Measurements from ENCODE around the gene DDRGK1.

Gene DDRGK1

GRCh38 chr20:3209257-3209945, 4.9 kb upstream of the DDRGK1 start, which contains the start of gene ITPA:
Gene ITPA, plus strand, starts transcription at chr20:3209498. Its CDS starts 54 bp downstream, at chr20:3209552.
- Histone ChIP-seq H3K18ac (ENCODE audit: low read depth in 1 of 2, low read length in 2 of 2) (peak within 1 kb of the TSS; percentile 90 to 92), H2BK12ac (ENCODE audit: low read length in 2 of 2) (peak within 1 kb of the TSS in 1 of 2 experiments; percentile 48), H4K91ac (ENCODE audit: low read length) (peak within 1 kb of the TSS; percentile 96), H4K8ac (ENCODE audit: low read length) (peak within 1 kb of the TSS; percentile 97), H3K4me1 (ENCODE audit: control insufficient read depth, insufficient read depth, low read depth, low read length) (peaks cover 11% of the 10 kb centered on the region), H3K4ac (ENCODE audit: low read depth in 1 of 2, low read length in 2 of 2) (peak within 1 kb of the TSS; percentile 90 to 99), H2BK120ac (ENCODE audit: low read depth, low read length) (peak within 1 kb of the TSS; percentile 100), H3K4me2 (ENCODE audit: low read length, poor library complexity, severe bottlenecking) (peak within 1 kb of the TSS; percentile 72), H3K79me1 (replicated peaks; ENCODE audit: low read length, poor library complexity, severe bottlenecking) (peaks cover 26% of the 10 kb centered on the region), H3K9me3 (ENCODE audit: control insufficient read depth, low read length) (no peaks in the 10 kb centered on the region), H3K27me3 (ENCODE audit: control insufficient read depth in 1 of 2, insufficient read depth in 1 of 2, low read length in 2 of 2) (no peaks in the 10 kb centered on the region), H3K23ac (ENCODE audit: low read length in 2 of 2) (no peak within 1 kb of the TSS), H3K27ac (ENCODE audit: low read length, poor library complexity, severe bottlenecking) (peak within 1 kb of the TSS; percentile 75), H3K14ac (ENCODE audit: low read length in 2 of 2) (peak within 1 kb of the TSS; percentile 5 to 93), H2BK15ac (ENCODE audit: low read depth, poor library complexity, severe bottlenecking) (peak within 1 kb of the TSS; percentile 78), H2BK5ac (ENCODE audit: low read depth, low read length, poor library complexity, severe bottlenecking) (peak within 1 kb of the TSS; percentile 69), H3K4me3 (ENCODE audit: insufficient read depth in 1 of 2, low read depth in 1 of 2, low read length in 2 of 2) (peak within 1 kb of the TSS; percentile 85 to 97), H2AFZ (ENCODE audit: low read depth, low read length) (peak within 1 kb of the TSS; percentile 84), H3K9ac (ENCODE audit: low read length) (peak within 1 kb of the TSS; percentile 88), H3K36me3 (ENCODE audit: control insufficient read depth in 1 of 2, insufficient read depth in 2 of 2, low read depth in 1 of 2, low read length in 2 of 2) (peaks cover 12 to 20% of the 10 kb centered on the region in 2 experiments), H2AK5ac (ENCODE audit: low read length, severe bottlenecking) (peak within 1 kb of the TSS; percentile 84)
- peak; percentile 63 for DNase-seq
- under 1% methylated on average over 46 of the region's 48 CpGs for WGBS

GRCh38 chr20:3208786-3209256, 4.3 kb upstream of the DDRGK1 start:
- DNase-seq: peak; percentile 29
- Histone ChIP-seq H3K4me1 (ENCODE audit: control insufficient read depth, insufficient read depth, low read depth, low read length) (peaks cover 11% of the 10 kb centered on the region), H3K4ac (ENCODE audit: low read depth in 1 of 2, low read length in 2 of 2) (peak overlapping the region; percentile 1 to 90), H3K9me3 (ENCODE audit: control insufficient read depth, low read length) (no peaks in the 10 kb centered on the region), H3K18ac (ENCODE audit: low read depth in 1 of 2, low read length in 2 of 2) (peak overlapping the region; percentile 90 to 92), H3K14ac (ENCODE audit: low read length in 2 of 2) (peak overlapping the region; percentile 5 to 87), H3K36me3 (ENCODE audit: control insufficient read depth in 1 of 2, insufficient read depth in 2 of 2, low read depth in 1 of 2, low read length in 2 of 2) (peaks cover 10 to 15% of the 10 kb centered on the region in 2 experiments), H2BK120ac (ENCODE audit: low read depth, low read length) (peak overlapping the region; percentile 100), H3K79me1 (replicated peaks; ENCODE audit: low read length, poor library complexity, severe bottlenecking) (peaks cover 23% of the 10 kb centered on the region), H3K4me2 (ENCODE audit: low read length, poor library complexity, severe bottlenecking) (peak overlapping the region; percentile 72), H3K4me3 (ENCODE audit: insufficient read depth in 1 of 2, low read depth in 1 of 2, low read length in 2 of 2) (peak overlapping the region; percentile 85 to 97), H4K8ac (ENCODE audit: low read length) (peak overlapping the region; percentile 83), H3K9ac (ENCODE audit: low read length) (peak overlapping the region; percentile 88), H3K27ac (ENCODE audit: low read length, poor library complexity, severe bottlenecking) (peak overlapping the region; percentile 75), H2BK12ac (ENCODE audit: low read length in 2 of 2) (peak overlapping the region in 1 of 2 experiments; percentile 48), H2AK5ac (ENCODE audit: low read length, severe bottlenecking) (peak overlapping the region; percentile 84), H3K27me3 (ENCODE audit: control insufficient read depth in 1 of 2, insufficient read depth in 1 of 2, low read length in 2 of 2) (no peaks in the 10 kb centered on the region), H2AFZ (ENCODE audit: low read depth, low read length) (no peak overlapping the region), H4K91ac (ENCODE audit: low read length) (peak overlapping the region; percentile 79), H2BK15ac (ENCODE audit: low read depth, poor library complexity, severe bottlenecking) (peak overlapping the region; percentile 56), H2BK5ac (ENCODE audit: low read depth, low read length, poor library complexity, severe bottlenecking) (no peak overlapping the region), H3K23ac (ENCODE audit: low read length in 2 of 2) (no peak overlapping the region)
- WGBS: under 1% methylated on average over 10 of the region's 10 CpGs

GRCh38 chr20:3203315-3204123, 963 bp downstream of the DDRGK1 start:
- Histone ChIP-seq H4K8ac (ENCODE audit: low read length) (peak overlapping the region; percentile 74), H3K23ac (ENCODE audit: low read length in 2 of 2) (peak overlapping the region in 1 of 2 experiments; percentile 41), H3K4me2 (ENCODE audit: low read length, poor library complexity, severe bottlenecking) (peak overlapping the region; percentile 72), H3K18ac (ENCODE audit: low read depth in 1 of 2, low read length in 2 of 2) (peak overlapping the region; percentile 4 to 30), H3K4me3 (ENCODE audit: insufficient read depth in 1 of 2, low read depth in 1 of 2, low read length in 2 of 2) (peak overlapping the region; percentile 80 to 89), H3K9ac (ENCODE audit: low read length) (peak overlapping the region; percentile 95), H3K36me3 (ENCODE audit: control insufficient read depth in 1 of 2, insufficient read depth in 2 of 2, low read depth in 1 of 2, low read length in 2 of 2) (peaks cover 35 to 40% of the 10 kb centered on the region in 2 experiments), H2BK5ac (ENCODE audit: low read depth, low read length, poor library complexity, severe bottlenecking) (no peak overlapping the region), H2AK5ac (ENCODE audit: low read length, severe bottlenecking) (no peak overlapping the region), H2AFZ (ENCODE audit: low read depth, low read length) (no peak overlapping the region), H3K4ac (ENCODE audit: low read depth in 1 of 2, low read length in 2 of 2) (peak overlapping the region; percentile 48 to 67), H4K91ac (ENCODE audit: low read length) (no peak overlapping the region), H3K27ac (ENCODE audit: low read length, poor library complexity, severe bottlenecking) (no peak overlapping the region), H3K27me3 (ENCODE audit: control insufficient read depth in 1 of 2, insufficient read depth in 1 of 2, low read length in 2 of 2) (no peaks in the 10 kb centered on the region), H3K79me1 (replicated peaks; ENCODE audit: low read length, poor library complexity, severe bottlenecking) (peaks cover 29% of the 10 kb centered on the region), H2BK12ac (ENCODE audit: low read length in 2 of 2) (no peak overlapping the region), H3K4me1 (ENCODE audit: control insufficient read depth, insufficient read depth, low read depth, low read length) (peaks cover 13% of the 10 kb centered on the region), H3K14ac (ENCODE audit: low read length in 2 of 2) (peak overlapping the region in 1 of 2 experiments; percentile 62), H3K9me3 (ENCODE audit: control insufficient read depth, low read length) (no peaks in the 10 kb centered on the region), H2BK120ac (ENCODE audit: low read depth, low read length) (no peak overlapping the region), H2BK15ac (ENCODE audit: low read depth, poor library complexity, severe bottlenecking) (peak overlapping the region; percentile 3)
- WGBS: 26% methylated on average over 31 of the region's 31 CpGs
- peak; percentile 25 for DNase-seq

- H3K79me1 ChIP-seq (replicated peaks; ENCODE audit: low read length, poor library complexity, severe bottlenecking): peaks cover 25% of the 10 kb centered on the region
- H2BK5ac ChIP-seq (ENCODE audit: low read depth, low read length, poor library complexity, severe bottlenecking): no peak overlapping the region
- DNase-seq: no peak
- peaks cover 36 to 40% of the 10 kb centered on the region in 2 experiments for H3K36me3 ChIP-seq (ENCODE audit: control insufficient read depth in 1 of 2, insufficient read depth in 2 of 2, low read depth in 1 of 2, low read length in 2 of 2)
- H4K91ac ChIP-seq (ENCODE audit: low read length): no peak overlapping the region
- H2BK120ac ChIP-seq (ENCODE audit: low read depth, low read length): no peak overlapping the region
- H3K27ac ChIP-seq (ENCODE audit: low read length, poor library complexity, severe bottlenecking): no peak overlapping the region
- H3K9me3 ChIP-seq (ENCODE audit: control insufficient read depth, low read length): no peaks in the 10 kb centered on the region
- no peak overlapping the region for H2BK12ac ChIP-seq (ENCODE audit: low read length in 2 of 2)
- H3K4ac ChIP-seq (ENCODE audit: low read depth in 1 of 2, low read length in 2 of 2): peak overlapping the region; percentile 5 to 67
- H3K9ac ChIP-seq (ENCODE audit: low read length): peak overlapping the region; percentile 95
- peak overlapping the region; percentile 23 for H2AK5ac ChIP-seq (ENCODE audit: low read length, severe bottlenecking)
- H2BK15ac ChIP-seq (ENCODE audit: low read depth, poor library complexity, severe bottlenecking): no peak overlapping the region
- 74% methylated on average over 9 of the region's 9 CpGs for WGBS
- H3K14ac ChIP-seq (ENCODE audit: low read length in 2 of 2): peak overlapping the region in 1 of 2 experiments; percentile 62
- H3K27me3 ChIP-seq (ENCODE audit: control insufficient read depth in 1 of 2, insufficient read depth in 1 of 2, low read length in 2 of 2): no peaks in the 10 kb centered on the region
- H3K4me2 ChIP-seq (ENCODE audit: low read length, poor library complexity, severe bottlenecking): peak overlapping the region; percentile 72
- H3K4me1 ChIP-seq (ENCODE audit: control insufficient read depth, insufficient read depth, low read depth, low read length): peaks cover 8% of the 10 kb centered on the region
- H3K23ac ChIP-seq (ENCODE audit: low read length in 2 of 2): no peak overlapping the region
- H4K8ac ChIP-seq (ENCODE audit: low read length): peak overlapping the region; percentile 29
- peak overlapping the region; percentile 80 to 89 for H3K4me3 ChIP-seq (ENCODE audit: insufficient read depth in 1 of 2, low read depth in 1 of 2, low read length in 2 of 2)
- H3K18ac ChIP-seq (ENCODE audit: low read depth in 1 of 2, low read length in 2 of 2): peak overlapping the region in 1 of 2 experiments; percentile 30
- no peak overlapping the region for H2AFZ ChIP-seq (ENCODE audit: low read depth, low read length)
Measured at GRCh38 chr20:3202965-3203314, 1.5 kb downstream of the DDRGK1 start.
